HG03025 (cell line): Measurements from ENCODE around the gene C3AR1.
A peak's percentile ranks its signal among the peaks of the same experiment; 100 is the strongest.

Source experiments
- ATAC-seq: cut with Tn5 transposase; IDR thresholded peaks from one replicate; pipeline ENCODE4 v1.9.1; 2021; ENCODE audit warnings: mild to moderate bottlenecking, moderate library complexity; ENCODE audit not compliant: unreplicated experiment, low FRiP score

Gene C3AR1

DNA sequence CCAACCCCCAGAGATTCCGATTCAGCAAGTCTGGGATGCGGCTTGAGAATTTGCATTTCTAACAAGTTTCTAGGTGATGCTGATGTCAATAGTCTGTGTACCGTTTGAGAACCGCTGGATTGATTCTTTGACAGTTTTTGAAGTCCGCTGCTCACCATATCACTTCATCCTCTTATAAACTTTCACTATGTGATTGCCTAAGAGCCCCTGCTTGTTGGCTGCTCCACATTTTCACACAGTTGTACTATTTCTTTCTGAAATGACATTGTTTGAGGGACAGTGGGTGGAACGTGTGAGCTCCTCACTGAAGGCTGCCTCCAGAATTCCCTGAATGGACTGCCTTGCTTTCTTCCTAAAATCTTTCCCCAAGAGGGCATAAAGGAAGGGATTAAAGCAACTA, 7.7 kb downstream of the C3AR1 start:
- ATAC-seq: no peak

- no peak for ATAC-seq
Observed at GRCh38 chr12:8057839-8058238, 8.3 kb downstream of the C3AR1 start.

- no peak for ATAC-seq
Observed at GRCh38 chr12:8057306-8057705, 8.9 kb downstream of the C3AR1 start.

DNA sequence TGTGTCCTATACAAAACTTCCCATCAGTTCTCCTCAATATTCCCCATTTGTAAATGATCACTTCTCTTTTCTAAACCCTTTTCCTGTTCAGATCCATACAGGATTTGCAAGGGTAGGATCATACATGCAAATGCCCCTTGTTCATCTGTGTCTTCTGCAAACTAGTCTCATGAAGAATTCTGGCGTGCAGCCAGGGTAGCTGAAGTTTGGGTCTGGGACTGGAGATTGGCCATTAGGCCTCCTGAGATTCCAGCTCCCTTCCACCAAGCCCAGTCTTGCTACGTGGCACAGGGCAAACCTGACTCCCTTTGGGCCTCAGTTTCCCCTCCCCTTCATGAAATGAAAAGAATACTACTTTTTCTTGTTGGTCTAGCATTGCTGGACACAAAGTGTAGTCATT, 11.3 kb downstream of the C3AR1 start:
- no peak for ATAC-seq

DNA sequence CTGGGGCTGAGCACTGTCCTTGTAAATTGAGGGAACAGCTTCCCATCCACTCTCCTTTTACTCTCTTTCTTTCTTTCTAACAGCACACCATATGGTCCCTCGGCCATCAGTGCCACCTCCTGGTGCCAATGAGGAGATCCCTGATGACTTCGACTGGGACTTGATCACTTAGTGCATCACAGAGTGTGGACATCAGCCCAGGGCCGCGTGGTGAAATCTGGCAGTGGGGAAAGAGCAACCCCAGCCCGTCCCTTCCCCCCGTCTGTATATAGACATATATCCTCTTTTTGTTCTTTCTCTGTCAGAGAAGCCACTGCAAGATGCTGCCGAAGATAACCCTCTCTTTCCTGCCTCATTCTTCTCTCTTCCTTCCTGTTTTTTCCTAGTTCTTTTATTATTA, 13.5 kb downstream of the C3AR1 start:
- ATAC-seq: no peak

GRCh38 chr12:8050600-8051250, 15.4 kb downstream of the C3AR1 start:
- ATAC-seq: no peak

- no peak for ATAC-seq
Observed at GRCh38 chr12:8048906-8049305, 17.3 kb downstream of the C3AR1 start.

DNA sequence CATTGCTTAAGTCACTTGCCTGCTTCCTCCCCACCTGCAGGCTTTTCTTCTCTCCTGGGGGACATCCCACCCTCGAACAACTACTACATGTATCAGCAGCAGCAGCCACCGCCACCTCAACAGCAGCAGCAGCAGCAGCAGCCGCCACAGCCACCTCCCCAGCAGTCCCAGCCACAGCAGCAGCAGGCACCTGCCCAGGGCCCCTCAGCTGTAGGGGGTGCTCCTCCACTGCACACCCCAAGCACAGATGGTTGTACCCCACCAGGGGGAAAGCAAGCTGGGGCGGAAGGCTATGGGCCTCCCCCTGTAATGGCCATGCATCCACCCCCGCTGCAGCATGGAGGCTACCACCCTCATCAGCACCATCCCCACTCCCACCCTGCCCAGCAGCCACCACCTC, 18.3 kb downstream of the C3AR1 start:
- ATAC-seq: no peak

- no peak for ATAC-seq
Observed at GRCh38 chr12:8045952-8046944, 19.9 kb downstream of the C3AR1 start.

GRCh38 chr12:8040791-8041190, 25.4 kb downstream of the C3AR1 start:
- ATAC-seq: no peak

DNA sequence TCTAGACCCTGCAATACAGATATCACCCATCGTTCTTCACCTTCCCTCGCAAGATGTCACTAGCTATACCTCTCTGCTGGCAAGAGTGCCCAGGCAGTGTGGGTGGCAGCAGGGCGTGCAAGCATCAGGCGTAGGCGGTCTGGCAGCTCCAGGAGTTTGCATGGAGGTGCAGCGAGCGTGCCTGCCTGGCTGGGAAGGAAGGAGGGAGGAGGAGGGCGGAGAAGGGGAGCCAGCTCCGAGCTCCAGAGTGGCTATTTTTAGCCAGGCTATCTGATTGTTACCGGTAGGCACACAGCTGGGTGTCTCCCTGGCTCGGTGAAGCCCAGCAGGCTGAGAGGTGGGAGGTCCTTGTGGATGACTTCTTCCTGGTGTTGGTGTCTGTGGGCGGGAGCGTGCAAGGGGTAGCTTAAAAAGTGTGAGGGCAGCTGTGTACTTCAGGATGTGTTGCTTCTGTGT, 27.5 kb downstream of the C3AR1 start:
- no peak for ATAC-seq

DNA sequence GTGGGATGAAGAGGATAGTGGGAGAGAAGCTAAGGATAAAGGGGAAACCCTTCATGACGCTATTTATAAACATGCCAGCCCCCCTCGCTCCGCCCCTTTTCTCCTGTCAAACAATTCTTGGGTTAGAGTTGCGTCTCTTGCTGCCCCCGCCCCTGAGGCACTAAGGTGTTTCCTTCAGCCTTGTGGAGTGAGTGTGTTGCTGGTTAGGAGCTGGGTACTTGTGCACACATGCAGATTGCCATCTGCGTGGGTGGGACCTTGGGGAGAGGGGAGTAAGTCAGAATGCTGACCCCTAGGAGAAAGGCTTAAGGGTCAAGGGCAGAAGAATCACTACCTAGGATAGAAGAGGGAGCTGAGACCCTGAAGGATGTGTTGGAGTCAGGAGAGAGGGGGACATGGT, 28.2 kb downstream of the C3AR1 start:
- no peak for ATAC-seq

DNA sequence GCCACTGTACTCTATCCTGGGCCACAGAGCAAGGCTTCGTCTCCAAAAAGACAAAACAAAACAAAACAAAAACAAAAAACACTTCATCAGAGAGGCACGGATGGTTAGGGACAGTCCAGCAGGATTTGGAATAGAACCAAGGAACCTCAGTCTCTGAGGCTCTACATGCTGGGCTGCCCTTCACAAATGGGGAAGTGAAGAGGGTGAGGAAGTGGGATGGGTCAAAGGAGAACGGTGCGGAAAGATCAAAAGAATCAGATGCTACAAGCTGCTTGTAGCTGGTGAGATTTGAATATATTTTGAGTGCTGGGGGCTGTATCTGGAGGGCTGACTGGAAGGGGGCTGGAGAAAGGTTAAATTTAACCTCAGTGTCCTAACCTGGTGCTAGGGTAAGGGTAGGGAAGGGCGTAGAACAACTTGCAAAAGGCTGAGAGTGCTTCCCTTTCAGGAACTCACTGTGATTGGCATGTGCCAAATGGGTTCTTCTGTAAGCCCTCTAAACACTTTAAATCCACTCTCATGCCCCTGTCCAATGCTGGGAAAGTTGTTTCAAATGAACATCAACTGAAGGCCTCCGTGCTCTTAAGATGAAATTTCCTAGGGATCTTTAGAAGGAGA, 29.0 kb downstream of the C3AR1 start:
- no peak for ATAC-seq

GRCh38 chr12:8036346-8036745, 29.8 kb downstream of the C3AR1 start:
- ATAC-seq: no peak

DNA sequence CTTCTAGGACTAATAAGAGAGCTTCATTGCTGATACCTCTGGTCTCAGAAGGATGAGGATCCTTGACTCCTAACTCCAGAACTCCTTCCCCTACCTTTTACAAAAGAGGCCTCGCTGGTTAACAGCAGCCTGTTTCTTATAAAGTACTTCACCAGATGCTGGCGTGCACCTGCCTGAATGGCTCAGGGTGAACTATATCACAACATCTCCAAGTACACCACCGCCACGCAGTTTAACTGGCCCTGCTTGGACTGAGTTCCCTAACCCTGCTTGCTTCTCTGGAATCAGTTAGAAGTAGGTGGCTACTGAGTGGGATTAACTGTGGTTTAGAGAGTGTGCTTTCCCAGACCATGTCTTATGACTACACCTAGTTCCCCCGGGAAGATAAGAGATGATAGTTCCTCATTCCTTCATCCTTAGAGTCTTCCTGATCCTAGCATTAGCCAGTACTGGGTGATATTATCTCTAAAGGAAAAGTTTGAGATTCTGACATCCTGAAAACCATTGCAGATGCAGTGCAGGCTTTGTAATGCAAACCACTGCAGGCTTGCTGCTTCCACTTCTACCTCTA, 30.6 kb downstream of the C3AR1 start:
- ATAC-seq: no peak

- ATAC-seq: no peak
Observed at GRCh38 chr12:8034802-8035201, 31.4 kb downstream of the C3AR1 start.

DNA sequence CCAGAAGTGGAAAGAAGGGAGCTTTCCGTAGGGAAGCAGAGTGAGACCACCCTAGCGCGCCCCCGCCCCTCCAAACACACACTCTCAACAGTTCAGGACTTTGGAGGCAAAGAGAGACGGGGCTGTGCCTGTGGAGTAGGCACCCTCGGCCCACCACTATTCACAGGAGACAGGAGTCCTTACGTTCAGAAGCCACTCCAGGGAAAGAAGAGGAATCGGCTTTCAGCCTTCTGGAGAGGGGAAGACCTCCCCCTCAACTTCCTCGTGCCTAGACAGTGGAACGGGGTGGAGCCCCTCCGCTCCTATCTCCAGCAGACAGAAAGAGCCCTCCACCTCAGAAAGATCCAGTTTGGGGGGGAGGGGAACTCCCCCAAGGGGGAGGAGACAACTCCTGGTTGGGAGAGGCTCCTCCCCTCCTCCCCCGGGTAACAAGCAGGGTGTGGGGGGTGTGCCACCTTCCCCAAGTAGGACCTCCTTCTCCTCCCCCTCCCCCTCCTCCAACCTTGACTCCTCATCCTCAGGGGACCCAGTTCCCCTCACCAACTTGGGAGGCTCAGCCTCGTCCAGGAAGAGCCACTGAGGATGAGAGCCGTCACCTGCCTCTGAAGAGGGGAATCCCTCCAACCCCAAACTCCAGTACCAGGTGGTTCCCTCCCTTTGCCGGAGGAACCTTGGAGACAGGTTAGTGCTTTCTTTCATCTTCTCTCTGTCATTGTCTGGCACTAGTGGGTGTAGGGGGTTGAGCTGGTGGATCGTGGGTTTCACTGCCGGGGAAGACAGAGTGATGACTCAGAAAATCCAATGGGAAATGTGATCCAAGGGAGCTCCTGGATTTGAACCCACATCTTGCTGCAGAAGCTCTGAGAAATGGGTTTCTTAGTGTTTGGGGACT, 32.8 kb downstream of the C3AR1 start:
- no peak for ATAC-seq

DNA sequence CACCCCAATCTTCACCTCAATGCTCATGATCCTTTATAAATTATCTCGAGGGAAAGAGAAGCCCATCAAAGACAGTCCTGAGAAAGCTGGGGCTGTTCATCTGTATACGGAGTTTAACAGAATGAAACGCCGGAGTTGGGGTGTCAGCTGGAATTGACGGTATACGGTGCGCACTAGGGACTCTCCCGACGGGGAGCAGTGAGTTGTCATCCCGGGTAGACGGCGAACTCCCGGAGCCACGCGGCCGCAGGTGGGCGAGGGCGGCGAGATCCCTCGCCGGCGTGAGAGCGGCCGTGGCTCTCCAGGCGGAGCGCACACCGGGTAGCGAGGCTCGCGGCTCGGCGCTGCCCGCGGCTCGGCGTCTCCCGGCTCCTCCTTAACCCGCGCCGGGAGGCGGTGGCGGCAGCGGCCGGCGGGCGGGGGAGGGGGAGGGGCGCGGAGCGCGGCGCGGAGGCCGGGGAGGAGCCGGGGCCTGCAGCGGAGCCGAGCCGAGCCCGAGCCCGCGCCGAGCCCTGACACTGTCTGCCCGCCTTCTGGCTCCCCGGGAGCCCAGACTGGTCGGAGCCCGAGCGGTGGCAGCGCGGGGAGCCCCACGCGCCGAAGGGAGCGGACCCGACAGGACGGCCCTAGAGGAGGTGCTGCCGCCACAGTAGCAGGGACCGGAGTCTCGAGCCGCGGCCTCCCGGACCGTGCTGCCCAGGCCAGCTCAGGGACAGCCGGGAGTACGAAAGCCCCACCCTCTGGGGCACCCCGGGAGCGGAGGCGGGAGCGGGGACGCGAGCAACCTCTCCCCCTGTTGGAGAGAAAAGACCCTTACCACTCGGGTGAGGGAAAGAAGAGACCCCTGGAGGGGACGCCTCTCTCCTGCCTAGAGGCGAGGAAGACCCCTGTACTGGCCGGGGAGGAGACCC, 33.7 kb downstream of the C3AR1 start, which contains the start of gene FOXJ2:
FOXJ2 (plus strand) TSS at position 475 of the 911 bp plus-strand sequence. CDS start 7,117 bp downstream, outside the sequence.
- peak; percentile 65 for ATAC-seq

DNA sequence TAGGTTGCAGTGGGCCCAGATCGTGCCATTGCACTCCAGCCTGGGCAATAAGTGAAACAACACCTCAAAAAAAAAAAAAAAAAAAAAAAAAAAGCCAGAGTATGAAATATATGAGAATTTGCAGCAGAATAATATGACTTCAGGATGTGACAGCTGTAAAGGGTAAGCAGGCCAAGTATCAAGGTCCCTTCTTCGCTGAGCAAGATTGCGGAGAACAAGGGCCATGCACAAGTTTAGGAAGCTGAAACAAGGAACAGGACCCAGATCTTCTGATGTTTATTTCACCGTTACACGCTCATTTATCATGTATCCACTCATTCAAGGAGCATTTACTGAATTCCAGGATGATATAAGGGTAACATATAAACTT, 34.3 kb downstream of the C3AR1 start:
- ATAC-seq: no peak
